Mesothelial cell of epicardium (in vitro differentiated cells): ENCODE results near the gene MRGPRX1. TPM values are rescaled to one million over a fixed set of nuclear protein-coding genes. Genes with fewer than 3 reads are reported as not detected.

Source experiments
- DNase-seq, 2 experiments: peaks; one replicate each; pipeline ENCODE4 v3.0.0; 2021; ENCODE audit warnings: low spot score in 2 of 2; ENCODE audit not compliant: unreplicated experiment in 2 of 2
- H3K27ac Mint-ChIP-seq: 2 replicates; pipeline ENCODE4 v1.8.0; 2021; ENCODE audit warnings: mixed read lengths
- H3K27me3 Mint-ChIP-seq: 2 replicates; pipeline ENCODE4 v1.8.0; 2021; ENCODE audit warnings: low read depth, mixed read lengths
- H3K36me3 Mint-ChIP-seq: 2 replicates; pipeline ENCODE4 v1.8.0; 2021; ENCODE audit warnings: mixed read lengths
- H3K4me1 Mint-ChIP-seq: 2 replicates; pipeline ENCODE4 v1.8.0; 2021; ENCODE audit warnings: mixed read lengths
- H3K4me3 Mint-ChIP-seq: 2 replicates; pipeline ENCODE4 v1.8.0; 2021; ENCODE audit warnings: mild to moderate bottlenecking, moderate library complexity, mixed read lengths
- H3K9me3 Mint-ChIP-seq: 2 replicates; pipeline ENCODE4 v1.8.0; 2021; ENCODE audit warnings: mixed read lengths
- CTCF ChIP-seq: fragments of 200-600 bp; sonication (generic); IDR thresholded peaks from one replicate; pipeline ENCODE4 v1.5.0; 2021; ENCODE audit warnings: antibody characterized with exemption; ENCODE audit not compliant: unreplicated experiment
- total RNA-seq: library from RNA; stranded (reverse); gene quantifications from 3 replicates; pipeline ENCODE4 v1.2.1, GENCODE V29; 2021

MRGPRX1 gene
- total RNA-seq, 1 donor from 2014 or later = not detected

- no peaks in the 10 kb centered on the region for H3K4me1 Mint-ChIP-seq
- H3K4me3 Mint-ChIP-seq = no peak overlapping the region
- H3K36me3 Mint-ChIP-seq = no peaks in the 10 kb centered on the region
- no peak for TF ChIP-seq CTCF
- no peak overlapping the region for H3K27ac Mint-ChIP-seq
- DNase-seq = no peak
- H3K27me3 Mint-ChIP-seq = peaks cover 35% of the 10 kb centered on the region
- H3K9me3 Mint-ChIP-seq = peaks cover 25% of the 10 kb centered on the region
These were observed 48.6 kb downstream of the MRGPRX1 start for GRCh38 chr11:18890615-18891014.

Other genes with a start within 250 kb of the MRGPRX1 start
- gene TMEM86A, start 240.6 kb downstream of the MRGPRX1 start, total RNA-seq = 6.6 to 7.9 TPM (median 7.4 TPM) in 3 replicates
- gene IGSF22, start 213.2 kb downstream of the MRGPRX1 start, total RNA-seq = 0.24 to 0.47 TPM (median 0.45 TPM) in 3 replicates
- 2.5 to 3.3 TPM (median 2.7 TPM) in 3 replicates for gene PTPN5, start 147.6 kb downstream of the MRGPRX1 start, total RNA-seq
- gene MRGPRX2, start 121.3 kb upstream of the MRGPRX1 start, total RNA-seq = not detected in 3 replicates
- gene ZDHHC13, start 177.8 kb upstream of the MRGPRX1 start, total RNA-seq = 14.2 to 19.1 TPM (median 17.3 TPM) in 3 replicates